ENCODE results near the gene KIR3DL3.
"Not testable (repeated sequence)": the region's sequence is repeated elsewhere in the genome, so short reads cannot be mapped to it uniquely, and the experiment has no call there.

DNA sequence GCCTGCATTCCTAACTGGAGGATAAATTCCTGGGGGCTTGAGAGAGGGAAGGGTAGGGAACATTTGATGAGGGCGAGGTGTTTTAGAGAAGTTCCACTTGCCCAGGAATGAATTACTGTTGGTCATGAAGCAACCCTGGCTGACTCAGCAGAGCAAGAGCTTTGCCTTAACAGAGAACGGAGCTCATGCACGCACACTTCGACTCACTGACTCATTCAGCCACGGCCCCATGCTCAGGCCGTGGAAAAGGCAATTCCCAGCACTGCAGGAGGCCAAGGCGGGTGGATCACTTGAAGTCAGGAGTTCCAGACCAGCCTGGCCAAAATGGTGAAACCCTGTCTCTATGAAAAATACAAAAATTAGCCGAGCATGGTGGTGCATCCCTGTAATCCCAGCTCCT is 40.0 kb downstream of the KIR3DL3 start:
- TF ChIP-seq EZH2 (IDR thresholded peaks at IDR 0.05; ENCODE audit: borderline replicate concordance, low read depth, low read length, poor library complexity, severe bottlenecking): not testable (repeated sequence)
- TF ChIP-seq, protein P1, sequence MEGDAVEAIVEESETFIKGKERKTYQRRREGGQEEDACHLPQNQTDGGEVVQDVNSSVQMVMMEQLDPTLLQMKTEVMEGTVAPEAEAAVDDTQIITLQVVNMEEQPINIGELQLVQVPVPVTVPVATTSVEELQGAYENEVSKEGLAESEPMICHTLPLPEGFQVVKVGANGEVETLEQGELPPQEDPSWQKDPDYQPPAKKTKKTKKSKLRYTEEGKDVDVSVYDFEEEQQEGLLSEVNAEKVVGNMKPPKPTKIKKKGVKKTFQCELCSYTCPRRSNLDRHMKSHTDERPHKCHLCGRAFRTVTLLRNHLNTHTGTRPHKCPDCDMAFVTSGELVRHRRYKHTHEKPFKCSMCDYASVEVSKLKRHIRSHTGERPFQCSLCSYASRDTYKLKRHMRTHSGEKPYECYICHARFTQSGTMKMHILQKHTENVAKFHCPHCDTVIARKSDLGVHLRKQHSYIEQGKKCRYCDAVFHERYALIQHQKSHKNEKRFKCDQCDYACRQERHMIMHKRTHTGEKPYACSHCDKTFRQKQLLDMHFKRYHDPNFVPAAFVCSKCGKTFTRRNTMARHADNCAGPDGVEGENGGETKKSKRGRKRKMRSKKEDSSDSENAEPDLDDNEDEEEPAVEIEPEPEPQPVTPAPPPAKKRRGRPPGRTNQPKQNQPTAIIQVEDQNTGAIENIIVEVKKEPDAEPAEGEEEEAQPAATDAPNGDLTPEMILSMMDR (conservative IDR thresholded peaks at IDR 0.05; ENCODE audit: low read depth, low read length): not testable (repeated sequence)

Measured in A673 (cell line).